ENCODE data around the gene TAS1R1. TPM values are rescaled to one million over a fixed set of nuclear protein-coding genes. Genes with fewer than 3 reads are reported as not detected.

The TAS1R1 gene
- total and polyA plus RNA-seq, 9 of the 15 experiments (the other 6 are each of a cell fraction or from before 2014, with no cell fraction given): 0.06 TPM; not detected in 8

DNA sequence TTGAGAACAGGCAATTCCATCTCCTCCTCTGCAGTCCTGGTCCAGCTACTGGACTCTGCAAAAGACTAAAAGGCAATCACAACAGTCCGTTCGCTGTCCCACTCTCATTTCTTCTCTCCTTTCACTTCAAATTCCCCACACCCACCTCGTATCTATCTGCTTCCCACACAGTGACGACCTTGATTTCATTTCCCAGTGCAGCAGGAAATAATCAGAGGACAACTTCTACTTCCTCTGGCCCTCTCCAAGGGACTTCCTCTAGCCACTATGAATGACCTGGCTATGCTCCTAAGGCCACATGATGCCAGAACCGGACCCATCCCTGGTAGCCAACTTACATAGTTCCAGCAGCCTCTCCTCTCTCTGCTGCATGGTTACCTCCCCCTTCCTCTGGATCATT is 8.8 kb upstream of the TAS1R1 start:
- no peak for FAIRE-seq
- H3K79me2 ChIP-seq (ENCODE audit: control insufficient read depth, insufficient read depth, low read length): peaks cover 14% of the 10 kb centered on the region
- no peaks in the 10 kb centered on the region for H3K9me1 ChIP-seq (ENCODE audit: control insufficient read depth, insufficient read depth, low read length)
- no TSS peak for BruUV-seq (replicated peaks)
- no peak overlapping the region for H2AFZ ChIP-seq (ENCODE audit: low read depth, low read length)
- no peaks in the 10 kb centered on the region for H3K4me1 ChIP-seq (replicated peaks in 1 of 2; ENCODE audit: control insufficient read depth in 2 of 2, insufficient read depth in 2 of 2, low read length in 2 of 2)
- H3K27me3 ChIP-seq (ENCODE audit: control insufficient read depth in 2 of 2, insufficient read depth in 2 of 2, low read length in 2 of 2): no peaks in the 10 kb centered on the region
- H3K9ac ChIP-seq (ENCODE audit: insufficient read depth in 1 of 2, low read depth in 2 of 2, low read length in 2 of 2): no peak overlapping the region
- TF ChIP-seq ZNF668 (CRISPR knock-in tag; IDR thresholded peaks at IDR 0.05) (no peak), CBX2 (IDR thresholded peaks at IDR 0.05; ENCODE audit: insufficient read depth, low read length, poor library complexity, severe bottlenecking) (no peak), PTRF (tag; IDR thresholded peaks at IDR 0.05) (no peak), TARDBP (IDR thresholded peaks at IDR 0.05) (no peak), FOXK1 (CRISPR knock-in tag; IDR thresholded peaks at IDR 0.05; ENCODE audit: borderline replicate concordance) (no peak), HNRNPL (IDR thresholded peaks at IDR 0.05; ENCODE audit: low read depth, low read length) (no peak), ATF7 (IDR thresholded peaks at IDR 0.05) (no peak), ETV1 (tag; conservative IDR thresholded peaks at IDR 0.05; ENCODE audit: low read depth) (no peak)
- TF ChIP-seq, protein P1, sequence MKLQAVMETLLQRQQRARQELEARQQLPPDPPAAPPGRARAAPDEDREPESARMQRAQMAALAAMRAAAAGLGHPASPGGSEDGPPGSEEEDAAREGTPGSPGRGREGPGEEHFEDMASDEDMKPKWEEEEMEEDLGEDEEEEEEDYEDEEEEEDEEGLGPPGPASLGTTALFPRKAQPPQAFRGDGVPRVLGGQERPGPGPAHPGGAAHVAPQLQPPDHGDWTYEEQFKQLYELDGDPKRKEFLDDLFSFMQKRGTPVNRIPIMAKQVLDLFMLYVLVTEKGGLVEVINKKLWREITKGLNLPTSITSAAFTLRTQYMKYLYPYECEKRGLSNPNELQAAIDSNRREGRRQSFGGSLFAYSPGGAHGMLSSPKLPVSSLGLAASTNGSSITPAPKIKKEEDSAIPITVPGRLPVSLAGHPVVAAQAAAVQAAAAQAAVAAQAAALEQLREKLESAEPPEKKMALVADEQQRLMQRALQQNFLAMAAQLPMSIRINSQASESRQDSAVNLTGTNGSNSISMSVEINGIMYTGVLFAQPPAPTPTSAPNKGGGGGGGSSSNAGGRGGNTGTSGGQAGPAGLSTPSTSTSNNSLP (IDR thresholded peaks at IDR 0.05; ENCODE audit: borderline replicate concordance, low read depth, low read length): no peak
- TF ChIP-seq, protein P2, sequence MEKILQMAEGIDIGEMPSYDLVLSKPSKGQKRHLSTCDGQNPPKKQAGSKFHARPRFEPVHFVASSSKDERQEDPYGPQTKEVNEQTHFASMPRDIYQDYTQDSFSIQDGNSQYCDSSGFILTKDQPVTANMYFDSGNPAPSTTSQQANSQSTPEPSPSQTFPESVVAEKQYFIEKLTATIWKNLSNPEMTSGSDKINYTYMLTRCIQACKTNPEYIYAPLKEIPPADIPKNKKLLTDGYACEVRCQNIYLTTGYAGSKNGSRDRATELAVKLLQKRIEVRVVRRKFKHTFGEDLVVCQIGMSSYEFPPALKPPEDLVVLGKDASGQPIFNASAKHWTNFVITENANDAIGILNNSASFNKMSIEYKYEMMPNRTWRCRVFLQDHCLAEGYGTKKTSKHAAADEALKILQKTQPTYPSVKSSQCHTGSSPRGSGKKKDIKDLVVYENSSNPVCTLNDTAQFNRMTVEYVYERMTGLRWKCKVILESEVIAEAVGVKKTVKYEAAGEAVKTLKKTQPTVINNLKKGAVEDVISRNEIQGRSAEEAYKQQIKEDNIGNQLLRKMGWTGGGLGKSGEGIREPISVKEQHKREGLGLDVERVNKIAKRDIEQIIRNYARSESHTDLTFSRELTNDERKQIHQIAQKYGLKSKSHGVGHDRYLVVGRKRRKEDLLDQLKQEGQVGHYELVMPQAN (IDR thresholded peaks at IDR 0.05; ENCODE audit: borderline replicate concordance): no peak
- TF ChIP-seq, protein P3, sequence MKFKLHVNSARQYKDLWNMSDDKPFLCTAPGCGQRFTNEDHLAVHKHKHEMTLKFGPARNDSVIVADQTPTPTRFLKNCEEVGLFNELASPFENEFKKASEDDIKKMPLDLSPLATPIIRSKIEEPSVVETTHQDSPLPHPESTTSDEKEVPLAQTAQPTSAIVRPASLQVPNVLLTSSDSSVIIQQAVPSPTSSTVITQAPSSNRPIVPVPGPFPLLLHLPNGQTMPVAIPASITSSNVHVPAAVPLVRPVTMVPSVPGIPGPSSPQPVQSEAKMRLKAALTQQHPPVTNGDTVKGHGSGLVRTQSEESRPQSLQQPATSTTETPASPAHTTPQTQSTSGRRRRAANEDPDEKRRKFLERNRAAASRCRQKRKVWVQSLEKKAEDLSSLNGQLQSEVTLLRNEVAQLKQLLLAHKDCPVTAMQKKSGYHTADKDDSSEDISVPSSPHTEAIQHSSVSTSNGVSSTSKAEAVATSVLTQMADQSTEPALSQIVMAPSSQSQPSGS (CRISPR knock-in tag; IDR thresholded peaks at IDR 0.05): no peak
- TF ChIP-seq, protein P4, sequence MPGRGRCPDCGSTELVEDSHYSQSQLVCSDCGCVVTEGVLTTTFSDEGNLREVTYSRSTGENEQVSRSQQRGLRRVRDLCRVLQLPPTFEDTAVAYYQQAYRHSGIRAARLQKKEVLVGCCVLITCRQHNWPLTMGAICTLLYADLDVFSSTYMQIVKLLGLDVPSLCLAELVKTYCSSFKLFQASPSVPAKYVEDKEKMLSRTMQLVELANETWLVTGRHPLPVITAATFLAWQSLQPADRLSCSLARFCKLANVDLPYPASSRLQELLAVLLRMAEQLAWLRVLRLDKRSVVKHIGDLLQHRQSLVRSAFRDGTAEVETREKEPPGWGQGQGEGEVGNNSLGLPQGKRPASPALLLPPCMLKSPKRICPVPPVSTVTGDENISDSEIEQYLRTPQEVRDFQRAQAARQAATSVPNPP (IDR thresholded peaks at IDR 0.05; ENCODE audit: borderline replicate concordance, insufficient read depth, insufficient read length): no peak
- intact Hi-C loops (cut with micrococcal nuclease): no loop called here
- no peaks in the 10 kb centered on the region for H3K9me3 ChIP-seq (replicated peaks; ENCODE audit: control insufficient read depth, insufficient read depth, low read depth, low read length)
- no peak; the same call in 1 of the 3 replicates for ATAC-seq
- H3K4me3 ChIP-seq: no peak overlapping the region
- DNase-seq (ENCODE audit: extremely low read depth in 1 of 4, low spot score in 3 of 4): no peak
- no peak overlapping the region for H3K4me2 ChIP-seq (ENCODE audit: insufficient read depth, low read length)
- in situ Hi-C loops (cut with MboI): no loop called here
- 0 out of 2 replicates have a peak, but pooled peaks cover 6% of the 10 kb centered on the region for H4K20me1 ChIP-seq (replicated peaks; ENCODE audit: control insufficient read depth, insufficient read depth, low read length)
- 90% methylated on average over 5 of the region's 5 CpGs for WGBS (ENCODE audit: insufficient coverage, low coverage, missing lambda C conversion rate)
- no peak overlapping the region for H3K27ac ChIP-seq (ENCODE audit: extremely low read depth, low read depth, low read length)
- ChIA-PET POLR2A (interaction anchor here (0.6 to 0.7 kb wide), 2 partner anchors 26 to 153 kb away, joined by 3 read pairs; no protein-coding TSS in a partner anchor), CTCF (ENCODE audit: low intra/inter-chr PET ratio) (no interaction called here)
- peaks cover 94% of the 10 kb centered on the region for H3K36me3 ChIP-seq (ENCODE audit: control insufficient read depth, insufficient read depth, low read length)
